GM12891 (cell line): Measurements from ENCODE around the gene TRPC4AP.

Source experiments
- PAX5 ChIP-seq: IDR thresholded peaks from 2 replicates; pipeline ENCODE4 v1.6.1; 2011; ENCODE audit warnings: low read length, moderate library complexity, mild to moderate bottlenecking; ENCODE audit not compliant: insufficient read depth, severe bottlenecking
- POLR2A ChIP-seq: IDR thresholded peaks from 2 replicates; pipeline ENCODE4 v1.6.1; 2011; ENCODE audit warnings: low read depth, low read length, control low read depth
- POLR2AphosphoS5 ChIP-seq: IDR thresholded peaks from 2 replicates; pipeline ENCODE4 v1.6.1; 2011; ENCODE audit warnings: low read depth, low read length, control low read depth
- POU2F2 ChIP-seq: IDR thresholded peaks from 2 replicates; pipeline ENCODE4 v1.6.1; 2011; ENCODE audit warnings: low read depth, mild to moderate bottlenecking, control low read depth, low read length, moderate library complexity
- SPI1 ChIP-seq: IDR thresholded peaks from 2 replicates; pipeline ENCODE4 v1.6.1; 2011; ENCODE audit warnings: low read depth, low read length, control low read depth
- TAF1 ChIP-seq: IDR thresholded peaks from 2 replicates; pipeline ENCODE4 v1.6.1; 2011; ENCODE audit warnings: low read depth, low read length, control low read depth

- TF ChIP-seq POLR2A: no peak; the same call in 1 of the 2 replicates
- TF ChIP-seq TAF1: no peak
- TF ChIP-seq POLR2AphosphoS5: no peak
- no peak for TF ChIP-seq SPI1
- no peak for TF ChIP-seq POU2F2
- TF ChIP-seq PAX5: no peak
These were observed 637 bp downstream of the TRPC4AP start for GRCh38 chr20:35091816-35092523.
